ENCODE measurements around the gene ACBD4. TPM values are rescaled to one million over a fixed set of nuclear protein-coding genes. Genes with fewer than 3 reads are reported as not detected.

The ACBD4 gene
- total RNA-seq, 1 donor from 2014 or later, result 6.8 TPM

- peak overlapping the region; percentile 2 for H2AFZ ChIP-seq (replicated peaks)
- peak overlapping the region; percentile 92 for H3K9ac ChIP-seq
- no peaks in the 10 kb centered on the region for H3K9me3 ChIP-seq (ENCODE audit: low read depth)
- peaks cover 55% of the 10 kb centered on the region for H3K4me1 Mint-ChIP-seq
- H3F3A ChIP-seq (ENCODE audit: low read depth), result peaks cover 73% of the 10 kb centered on the region
- no peaks in the 10 kb centered on the region for H3K36me3 Mint-ChIP-seq
- H3K27ac Mint-ChIP-seq, result peak overlapping the region; percentile 100
- peaks cover 10% of the 10 kb centered on the region for H3K27me3 Mint-ChIP-seq (ENCODE audit: insufficient read depth, low read depth)
- peak; percentile 93 for DNase-seq (ENCODE audit: low spot score)
- peaks cover 48% of the 10 kb centered on the region for H3K79me2 ChIP-seq (ENCODE audit: low read depth)
- peak overlapping the region; percentile 66 for H3K4me3 ChIP-seq
- TF ChIP-seq EZH2phosphoT487 (IDR thresholded peaks at IDR 0.05), result no peak
- TF ChIP-seq EZH2 (IDR thresholded peaks at IDR 0.05), result no peak
- TF ChIP-seq CTCF (IDR thresholded peaks at IDR 0.05), result no peak
- peaks cover 7% of the 10 kb centered on the region for H3K27me3 ChIP-seq
- H3K4me2 ChIP-seq, result peak overlapping the region; percentile 69
- peak overlapping the region; percentile 96 for H3K27ac ChIP-seq
- no peaks in the 10 kb centered on the region for H3K9me3 Mint-ChIP-seq
- H4K20me1 ChIP-seq (ENCODE audit: low read depth), result peaks cover 31% of the 10 kb centered on the region
- peak overlapping the region; percentile 94 for H3K4me3 Mint-ChIP-seq
- H3K36me3 ChIP-seq, result no peaks in the 10 kb centered on the region
- H3K4me1 ChIP-seq, result peaks cover 41% of the 10 kb centered on the region
These were observed 12.2 kb downstream of the ACBD4 start for GRCh38 chr17:45147581-45148182.

DNA sequence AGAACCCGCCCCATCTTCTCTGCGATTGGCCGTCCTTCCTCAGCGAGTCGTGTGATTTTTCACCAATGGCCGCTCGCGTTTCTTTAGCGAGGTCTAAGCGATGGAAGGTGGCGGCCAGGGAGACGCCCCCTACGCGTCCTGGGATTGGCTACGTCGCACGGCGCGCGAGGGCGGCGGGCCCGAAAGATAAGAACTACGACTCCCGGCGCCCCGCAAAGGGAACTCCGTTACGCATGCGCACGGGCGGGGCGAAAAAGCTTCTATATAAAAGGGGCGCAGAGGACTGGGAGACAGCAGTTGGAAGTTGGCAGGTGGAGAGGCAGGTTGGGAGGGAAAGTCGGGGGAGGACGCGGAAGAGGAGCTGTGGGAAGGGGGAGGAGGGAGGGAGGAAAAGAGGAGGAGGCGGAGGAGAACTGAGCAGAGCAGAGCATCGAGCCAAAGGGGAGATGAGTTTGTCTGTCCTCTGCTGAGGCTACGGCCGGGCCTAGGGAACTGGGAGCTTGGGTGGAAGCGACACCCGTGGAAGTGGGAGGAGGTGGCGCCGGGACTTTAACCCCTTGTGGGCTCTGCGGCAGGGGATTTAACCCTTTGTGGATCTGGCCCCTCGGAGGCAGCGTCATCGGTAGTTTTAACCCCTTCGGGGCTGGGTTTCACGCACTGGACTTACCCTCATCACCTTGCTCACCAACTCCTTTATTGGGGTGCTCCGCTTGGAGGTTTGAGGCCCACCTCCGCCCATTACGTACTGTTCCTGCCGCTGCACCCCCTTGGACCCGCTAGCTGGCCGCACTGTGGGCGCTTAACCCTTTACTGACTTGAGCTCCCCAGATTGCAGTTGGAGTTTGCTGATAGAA, 12.9 kb downstream of the ACBD4 start, which contains the start of gene HEXIM1:
TSS of gene HEXIM1 (plus strand) at position 293 of the 854 bp plus-strand sequence. CDS start 716 bp downstream, outside the sequence.
- Histone ChIP-seq H3K27ac (peak within 1 kb of the TSS; percentile 96), H3K9ac (peak within 1 kb of the TSS; percentile 92), H3K27me3 (peaks cover 7% of the 10 kb centered on the region), H3K4me1 (peaks cover 37% of the 10 kb centered on the region), H3K9me3 (ENCODE audit: low read depth) (no peaks in the 10 kb centered on the region), H3K79me2 (ENCODE audit: low read depth) (peaks cover 48% of the 10 kb centered on the region), H3K36me3 (no peaks in the 10 kb centered on the region), H3F3A (ENCODE audit: low read depth) (peaks cover 65% of the 10 kb centered on the region), H3K4me3 (peak within 1 kb of the TSS; percentile 85), H4K20me1 (ENCODE audit: low read depth) (peaks cover 31% of the 10 kb centered on the region), H3K4me2 (peak within 1 kb of the TSS; percentile 81), H2AFZ (replicated peaks) (peak within 1 kb of the TSS; percentile 2)
- Mint-ChIP-seq H3K4me3 (peak within 1 kb of the TSS; percentile 94), H3K27ac (peak within 1 kb of the TSS; percentile 100), H3K36me3 (no peaks in the 10 kb centered on the region), H3K9me3 (no peaks in the 10 kb centered on the region), H3K27me3 (ENCODE audit: insufficient read depth, low read depth) (peaks cover 5% of the 10 kb centered on the region), H3K4me1 (peaks cover 48% of the 10 kb centered on the region)
- DNase-seq (ENCODE audit: low spot score), result peak; percentile 100
- TF ChIP-seq CTCF (IDR thresholded peaks at IDR 0.05) (no peak), EZH2 (IDR thresholded peaks at IDR 0.05) (no peak), EZH2phosphoT487 (IDR thresholded peaks at IDR 0.05) (no peak)

GRCh38 chr17:45149037-45149668, 13.7 kb downstream of the ACBD4 start:
- H3F3A ChIP-seq (ENCODE audit: low read depth), result peaks cover 58% of the 10 kb centered on the region
- no peaks in the 10 kb centered on the region for H3K9me3 ChIP-seq (ENCODE audit: low read depth)
- peak overlapping the region; percentile 94 for H3K4me3 Mint-ChIP-seq
- peaks cover 31% of the 10 kb centered on the region for H4K20me1 ChIP-seq (ENCODE audit: low read depth)
- peaks cover 44% of the 10 kb centered on the region for H3K4me1 Mint-ChIP-seq
- peak overlapping the region; percentile 81 for H3K4me2 ChIP-seq
- H3K79me2 ChIP-seq (ENCODE audit: low read depth), result peaks cover 48% of the 10 kb centered on the region
- peak overlapping the region; percentile 86 for H3K27ac Mint-ChIP-seq
- H3K27me3 ChIP-seq, result peaks cover 7% of the 10 kb centered on the region
- H3K4me1 ChIP-seq, result peaks cover 30% of the 10 kb centered on the region
- H3K36me3 ChIP-seq, result no peaks in the 10 kb centered on the region
- H3K9ac ChIP-seq, result peak overlapping the region; percentile 67
- peak overlapping the region; percentile 80 for H3K27ac ChIP-seq
- H3K27me3 Mint-ChIP-seq (ENCODE audit: insufficient read depth, low read depth), result peaks cover 4% of the 10 kb centered on the region
- peak; percentile 95 for DNase-seq (ENCODE audit: low spot score)
- H2AFZ ChIP-seq (replicated peaks), result no peak overlapping the region
- no peaks in the 10 kb centered on the region for H3K36me3 Mint-ChIP-seq
- TF ChIP-seq EZH2 (IDR thresholded peaks at IDR 0.05), result no peak
- peak; percentile 75 for TF ChIP-seq CTCF (IDR thresholded peaks at IDR 0.05)
- H3K4me3 ChIP-seq, result peak overlapping the region; percentile 85
- H3K9me3 Mint-ChIP-seq, result no peaks in the 10 kb centered on the region
